ENCODE results near the gene AKAP11. TPM values are rescaled to one million over a fixed set of nuclear protein-coding genes. Genes with fewer than 3 reads are reported as not detected.

AKAP11 gene
- total and polyA plus RNA-seq, 2 of the 8 experiments (the other 6 are each of a cell fraction or from before 2014, with no cell fraction given) = 4.5 to 21.9 TPM

DNA sequence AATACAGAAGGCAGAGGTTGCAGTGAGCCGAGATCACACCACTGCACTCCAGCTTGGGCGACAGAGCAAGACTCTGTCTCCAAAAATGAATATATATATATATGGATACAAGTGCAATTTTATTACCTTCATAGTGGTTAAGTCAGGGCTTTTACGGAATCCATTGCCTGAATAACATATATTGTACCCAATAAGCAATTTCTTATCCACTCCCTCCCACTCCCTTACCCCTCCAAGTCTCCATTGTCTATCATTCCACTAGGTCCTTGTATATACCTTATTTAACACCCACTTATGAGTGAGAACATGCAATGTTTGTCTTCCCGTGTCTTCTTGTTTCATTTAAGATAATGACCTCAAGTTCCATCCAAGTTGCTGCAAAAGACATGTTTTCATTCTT, 48.3 kb upstream of the AKAP11 start:
- Histone ChIP-seq H3K36me3 (ENCODE audit: control insufficient read depth in 2 of 4, insufficient read depth in 4 of 4, low read length in 3 of 4) (peaks cover 0 to 3% (median 0%) of the 10 kb centered on the region in 4 experiments; a peak in 1 of 8 replicates), H3K14ac (ENCODE audit: insufficient read length) (no peak overlapping the region), H3K27ac (ENCODE audit: low read depth, low read length) (no peak overlapping the region), H2BK120ac (replicated peaks; ENCODE audit: low read depth, low read length) (no peak overlapping the region), H3K79me1 (ENCODE audit: low read depth, low read length) (no peaks in the 10 kb centered on the region), H2BK15ac (ENCODE audit: low read length) (no peak overlapping the region), H4K8ac (ENCODE audit: extremely low read depth, insufficient read depth, low read length) (no peak overlapping the region), H2BK20ac (ENCODE audit: low read length) (no peak overlapping the region), H2BK12ac (ENCODE audit: low read depth, low read length) (no peak overlapping the region), H3K9ac (replicated peaks in 1 of 4; ENCODE audit: extremely low read depth in 1 of 4, low read depth in 3 of 4, low read length in 3 of 4) (no peak overlapping the region), H3K27me3 (replicated peaks in 1 of 4; ENCODE audit: control insufficient read depth in 3 of 4, extremely low read depth in 1 of 4, insufficient read depth in 3 of 4, low read length in 3 of 4) (no peaks in the 10 kb centered on the region), H2AFZ (ENCODE audit: low read length) (no peak overlapping the region), H3K18ac (ENCODE audit: extremely low read depth, low read length) (no peak overlapping the region), H3K23me2 (ENCODE audit: low read depth, low read length) (no peaks in the 10 kb centered on the region; the same call in 1 of the 2 replicates), H3K4me1 (replicated peaks in 1 of 4; ENCODE audit: control insufficient read depth in 3 of 4, insufficient read depth in 4 of 4, low read length in 3 of 4) (peaks cover 0 to 9% (median 5%) of the 10 kb centered on the region in 4 experiments; a peak in 3 of 7 replicates), H3K9me3 (ENCODE audit: insufficient read depth in 2 of 2, low read depth in 1 of 2, low read length in 1 of 2) (no peaks in the 10 kb centered on the region), H3K4me3 (ENCODE audit: extremely low read depth in 1 of 4, insufficient read depth in 2 of 4, low read depth in 3 of 4, low read length in 4 of 4) (no peak overlapping the region), H4K91ac (replicated peaks; ENCODE audit: insufficient read length, low read length) (no peak overlapping the region), H3K4me2 (ENCODE audit: insufficient read depth in 1 of 2, low read depth in 2 of 2, low read length in 2 of 2) (no peak overlapping the region), H4K20me1 (replicated peaks in 1 of 2; ENCODE audit: control insufficient read depth in 1 of 2, insufficient read depth in 2 of 2, low read length in 2 of 2) (no peaks in the 10 kb centered on the region), H3K23ac (ENCODE audit: insufficient read length) (no peak overlapping the region), H3K56ac (replicated peaks; ENCODE audit: insufficient read length, low read depth, low read length) (no peak overlapping the region), H4K5ac (ENCODE audit: insufficient read length, low read depth, low read length) (no peak overlapping the region), H3K79me2 (ENCODE audit: control insufficient read depth in 1 of 2, insufficient read depth in 2 of 2, low read length in 2 of 2) (no peaks in the 10 kb centered on the region), H2AK5ac (ENCODE audit: low read depth, low read length) (no peak overlapping the region), H3K4ac (replicated peaks; ENCODE audit: insufficient read length, low read depth, low read length) (no peak overlapping the region), H2BK5ac (ENCODE audit: low read depth, low read length) (no peak overlapping the region)
- ChIA-PET POLR2A (ENCODE audit: partially characterized antibody) (no interaction called here), CTCF (ENCODE audit: partially characterized antibody) (interaction anchor here (1.1 to 1.3 kb wide), 2 partner anchors 8 to 10 kb away, joined by 3 to 4 read pairs; no protein-coding TSS in a partner anchor)
- DNase-seq (ENCODE audit: low read depth in 1 of 2, low spot score in 2 of 2) (no peak), FAIRE-seq (no peak)
- WGBS, 2 experiments (ENCODE audit: extremely low coverage in 1 of 2, insufficient coverage in 1 of 2, insufficient read length in 1 of 2, insufficient replicate concordance in 2 of 2, low coverage in 1 of 2, low lambda C conversion rate in 2 of 2, missing lambda C conversion rate in 1 of 2) = 80% methylated on average over 4 of the region's 4 CpGs; no CpG with 5 or more reads in 1 of the 2 experiments
- TF ChIP-seq HDAC6 (IDR thresholded peaks at IDR 0.05; ENCODE audit: low read depth, low read length) = no peak
- TF ChIP-seq FOSL1 (IDR thresholded peaks at IDR 0.05; ENCODE audit: insufficient read depth, low read depth, low read length) = no peak
- no peak for TF ChIP-seq TBP (IDR thresholded peaks at IDR 0.05; ENCODE audit: low read depth, low read length)
- TF ChIP-seq CHD2 (IDR thresholded peaks at IDR 0.05; ENCODE audit: low read length) = no peak
- no peak for TF ChIP-seq EZH2 (IDR thresholded peaks at IDR 0.05; ENCODE audit: low read depth, low read length, severe bottlenecking)
- no peak for TF ChIP-seq KDM4A (IDR thresholded peaks at IDR 0.05; ENCODE audit: low read depth, low read length, severe bottlenecking)
- TF ChIP-seq, protein P1, sequence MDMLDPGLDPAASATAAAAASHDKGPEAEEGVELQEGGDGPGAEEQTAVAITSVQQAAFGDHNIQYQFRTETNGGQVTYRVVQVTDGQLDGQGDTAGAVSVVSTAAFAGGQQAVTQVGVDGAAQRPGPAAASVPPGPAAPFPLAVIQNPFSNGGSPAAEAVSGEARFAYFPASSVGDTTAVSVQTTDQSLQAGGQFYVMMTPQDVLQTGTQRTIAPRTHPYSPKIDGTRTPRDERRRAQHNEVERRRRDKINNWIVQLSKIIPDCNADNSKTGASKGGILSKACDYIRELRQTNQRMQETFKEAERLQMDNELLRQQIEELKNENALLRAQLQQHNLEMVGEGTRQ (IDR thresholded peaks at IDR 0.05; ENCODE audit: low read length) = no peak
